ENCODE measurements around the gene P3H1.
"Not testable (repeated sequence)": the region's sequence is repeated elsewhere in the genome, so short reads cannot be mapped to it uniquely, and the experiment has no call there.

P3H1 gene

GRCh38 chr1:42758641-42759040 lies 8.2 kb downstream of the P3H1 start:
- Mint-ChIP-seq H3K27ac (no peak overlapping the region), H3K4me1 (peaks cover 11% of the 10 kb centered on the region), H3K4me3 (no peak overlapping the region), H3K36me3 (peaks cover 91% of the 10 kb centered on the region), H3K9me3 (no peaks in the 10 kb centered on the region)
- ATAC-seq (no peak), DNase-seq (ENCODE audit: low spot score in 2 of 2) (no peak)

- DNase-seq (ENCODE audit: low spot score in 2 of 2) (no peak), ATAC-seq (no peak)
- Mint-ChIP-seq H3K9me3 (no peaks in the 10 kb centered on the region), H3K36me3 (peaks cover 99% of the 10 kb centered on the region), H3K27ac (no peak overlapping the region), H3K4me1 (peaks cover 11% of the 10 kb centered on the region), H3K4me3 (no peak overlapping the region)
These were observed 8.9 kb downstream of the P3H1 start for GRCh38 chr1:42757892-42758275.

- Mint-ChIP-seq H3K36me3 (peaks cover 100% of the 10 kb centered on the region), H3K4me3 (no peak overlapping the region), H3K4me1 (peaks cover 11% of the 10 kb centered on the region), H3K27ac (peak overlapping the region; percentile 46), H3K9me3 (no peaks in the 10 kb centered on the region)
- peak; percentile 53 for ATAC-seq
- no peak for DNase-seq (ENCODE audit: low spot score in 2 of 2)
These were observed 9.6 kb downstream of the P3H1 start for GRCh38 chr1:42756956-42757891.

GRCh38 chr1:42753070-42753469 lies 13.8 kb downstream of the P3H1 start:
- no peak for ATAC-seq
- Mint-ChIP-seq H3K36me3 (peaks cover 92% of the 10 kb centered on the region), H3K27ac (peak overlapping the region; percentile 1), H3K9me3 (no peaks in the 10 kb centered on the region), H3K4me1 (peaks cover 11% of the 10 kb centered on the region), H3K4me3 (no peak overlapping the region)
- no peak for DNase-seq (ENCODE audit: low spot score in 2 of 2)

- peaks cover 89% of the 10 kb centered on the region for H3K36me3 Mint-ChIP-seq
These were observed 14.5 kb downstream of the P3H1 start for GRCh38 chr1:42752284-42752683.

GRCh38 chr1:42751511-42752070 lies 15.2 kb downstream of the P3H1 start:
- not testable (repeated sequence) for H3K4me3 Mint-ChIP-seq; DNase-seq (ENCODE audit: low spot score in 2 of 2); H3K9me3 Mint-ChIP-seq; ATAC-seq; H3K4me1 Mint-ChIP-seq
- peaks cover 89% of the 10 kb centered on the region for H3K36me3 Mint-ChIP-seq
- peak overlapping the region; percentile 8 for H3K27ac Mint-ChIP-seq

More at GRCh38 chr1:42752284-42752683, 14.5 kb downstream of the P3H1 start:
- Mint-ChIP-seq H3K9me3 (no peaks in the 10 kb centered on the region), H3K27ac (peak overlapping the region; percentile 8), H3K4me1 (peaks cover 5% of the 10 kb centered on the region), H3K4me3 (no peak overlapping the region)
- ATAC-seq, result no peak
- DNase-seq (ENCODE audit: low spot score in 2 of 2), result no peak

- no peak overlapping the region for H3K4me3 Mint-ChIP-seq
- peaks cover 80% of the 10 kb centered on the region for H3K36me3 Mint-ChIP-seq
These were observed 16.8 kb downstream of the P3H1 start for GRCh38 chr1:42750041-42750440.

GRCh38 chr1:42748461-42749410 lies 18.1 kb downstream of the P3H1 start:
- Mint-ChIP-seq H3K27ac (peak overlapping the region; percentile 38), H3K36me3 (peaks cover 67% of the 10 kb centered on the region), H3K4me1 (no peaks in the 10 kb centered on the region), H3K4me3 (no peak overlapping the region), H3K9me3 (no peaks in the 10 kb centered on the region)
- DNase-seq (ENCODE audit: low spot score in 2 of 2) (no peak), ATAC-seq (no peak)

More at GRCh38 chr1:42750041-42750440, 16.8 kb downstream of the P3H1 start:
- Mint-ChIP-seq H3K27ac (no peak overlapping the region), H3K4me1 (no peaks in the 10 kb centered on the region), H3K9me3 (no peaks in the 10 kb centered on the region)
- no peak for DNase-seq (ENCODE audit: low spot score in 2 of 2)
- ATAC-seq, result no peak

GRCh38 chr1:42748021-42748420 lies 18.8 kb downstream of the P3H1 start:
- ATAC-seq (no peak), DNase-seq (ENCODE audit: low spot score in 2 of 2) (no peak)
- Mint-ChIP-seq H3K9me3 (no peaks in the 10 kb centered on the region), H3K4me1 (no peaks in the 10 kb centered on the region), H3K27ac (peak overlapping the region; percentile 38), H3K4me3 (no peak overlapping the region), H3K36me3 (peaks cover 60% of the 10 kb centered on the region)

GRCh38 chr1:42747125-42747524 lies 19.7 kb downstream of the P3H1 start:
- no peak overlapping the region for H3K27ac Mint-ChIP-seq
- peaks cover 51% of the 10 kb centered on the region for H3K36me3 Mint-ChIP-seq

GRCh38 chr1:42746436-42747105 lies 20.3 kb downstream of the P3H1 start:
- DNase-seq (ENCODE audit: low spot score in 2 of 2) (no peak), ATAC-seq (no peak)
- Mint-ChIP-seq H3K36me3 (peaks cover 46% of the 10 kb centered on the region), H3K9me3 (no peaks in the 10 kb centered on the region), H3K27ac (no peak overlapping the region), H3K4me3 (no peak overlapping the region), H3K4me1 (no peaks in the 10 kb centered on the region)

More at GRCh38 chr1:42747125-42747524, 19.7 kb downstream of the P3H1 start:
- ATAC-seq, result peak; percentile 46
- H3K4me1 Mint-ChIP-seq, result no peaks in the 10 kb centered on the region
- DNase-seq (ENCODE audit: low spot score in 2 of 2), result peak in 1 of 2 donors; percentile 65
- no peak overlapping the region for H3K4me3 Mint-ChIP-seq
- no peaks in the 10 kb centered on the region for H3K9me3 Mint-ChIP-seq

- H3K4me1 Mint-ChIP-seq, result no peaks in the 10 kb centered on the region
- H3K27ac Mint-ChIP-seq, result no peak overlapping the region
- no peak overlapping the region for H3K4me3 Mint-ChIP-seq
- H3K36me3 Mint-ChIP-seq, result peaks cover 43% of the 10 kb centered on the region
- DNase-seq (ENCODE audit: low spot score in 2 of 2) (no peak), ATAC-seq (no peak)
- H3K9me3 Mint-ChIP-seq, result no peaks in the 10 kb centered on the region
These were observed 21.0 kb downstream of the P3H1 start for GRCh38 chr1:42745851-42746250.

- Mint-ChIP-seq H3K4me1 (no peaks in the 10 kb centered on the region), H3K9me3 (no peaks in the 10 kb centered on the region), H3K36me3 (peaks cover 29% of the 10 kb centered on the region), H3K4me3 (no peak overlapping the region), H3K27ac (no peak overlapping the region)
- DNase-seq (ENCODE audit: low spot score in 2 of 2) (no peak), ATAC-seq (no peak)
These were observed 22.7 kb downstream of the P3H1 start for GRCh38 chr1:42744148-42744413.

- Mint-ChIP-seq H3K27ac (no peak overlapping the region), H3K4me3 (no peak overlapping the region)
- DNase-seq (ENCODE audit: low spot score in 2 of 2), result no peak
These were observed 23.3 kb downstream of the P3H1 start for GRCh38 chr1:42743317-42744147.

More at GRCh38 chr1:42743317-42744147, 23.3 kb downstream of the P3H1 start:
- Mint-ChIP-seq H3K4me1 (no peaks in the 10 kb centered on the region), H3K9me3 (no peaks in the 10 kb centered on the region), H3K36me3 (peaks cover 24% of the 10 kb centered on the region)
- no peak for ATAC-seq
